Trophoblast cell (in vitro differentiated cells and primary cell): Measurements from ENCODE around the gene LIPC.

Experiments
- DNase-seq, 2 donors: peaks; one replicate each; pipeline ENCODE4 v3.0.0-alpha.2; 2016
- H2AFZ ChIP-seq: 2 replicates; pipeline ENCODE4 v1.6.1; 2013; ENCODE audit warnings: low read length, moderate library complexity, mild to moderate bottlenecking; ENCODE audit not compliant: insufficient read depth, poor library complexity
- H2AK5ac ChIP-seq: 2 replicates; pipeline ENCODE4 v1.6.1; 2013; ENCODE audit warnings: mild to moderate bottlenecking, low read length
- H2BK120ac ChIP-seq: 2 replicates; pipeline ENCODE4 v1.6.1; 2013; ENCODE audit warnings: low read length, mild to moderate bottlenecking, moderate library complexity; ENCODE audit not compliant: insufficient read depth, poor library complexity
- H2BK12ac ChIP-seq: 2 replicates; pipeline ENCODE4 v1.6.1; 2013; ENCODE audit warnings: mild to moderate bottlenecking, low read length, moderate library complexity
- H2BK5ac ChIP-seq: 2 replicates; pipeline ENCODE4 v1.6.1; 2013; ENCODE audit warnings: low read length, low read depth, moderate library complexity, mild to moderate bottlenecking; ENCODE audit not compliant: poor library complexity
- H3K14ac ChIP-seq: 2 replicates; pipeline ENCODE4 v1.6.1; 2013; ENCODE audit warnings: mild to moderate bottlenecking, low read length
- H3K18ac ChIP-seq: 2 replicates; pipeline ENCODE4 v1.6.1; 2013; ENCODE audit warnings: mild to moderate bottlenecking, low read length
- H3K23ac ChIP-seq: 2 replicates; pipeline ENCODE4 v1.6.1; 2013; ENCODE audit warnings: low read length
- H3K27ac ChIP-seq: 2 replicates; pipeline ENCODE4 v1.5.1; 2013; ENCODE audit warnings: low read depth, mild to moderate bottlenecking, inconsistent platforms, low read length, moderate library complexity
- H3K27me3 ChIP-seq: 2 replicates; pipeline ENCODE4 v1.6.1; 2013; ENCODE audit warnings: inconsistent platforms, mild to moderate bottlenecking, low read length, moderate library complexity; ENCODE audit not compliant: insufficient read depth
- H3K36me3 ChIP-seq, 2 experiments: 1 replicate in 1 of 2; 2 replicates in 1 of 2; pipeline ENCODE4 v1.6.1; 2013; ENCODE audit warnings: low read length in 2 of 2, mild to moderate bottlenecking in 2 of 2, moderate library complexity in 1 of 2; ENCODE audit not compliant: insufficient read depth in 2 of 2, control insufficient read depth in 1 of 2
- H3K4ac ChIP-seq: 2 replicates; pipeline ENCODE4 v1.6.1; 2013; ENCODE audit warnings: low read depth, mild to moderate bottlenecking, low read length, moderate library complexity
- H3K4me1 ChIP-seq, 2 experiments: 1 replicate in 1 of 2; 2 replicates in 1 of 2; pipeline ENCODE4 v1.6.1; 2013; ENCODE audit warnings: low read length in 2 of 2, mild to moderate bottlenecking in 2 of 2, moderate library complexity in 1 of 2; ENCODE audit not compliant: insufficient read depth in 2 of 2, control insufficient read depth in 1 of 2
- H3K4me2 ChIP-seq: 2 replicates; pipeline ENCODE4 v1.6.1; 2013; ENCODE audit warnings: inconsistent platforms, mild to moderate bottlenecking, low read length, moderate library complexity
- H3K4me3 ChIP-seq: 2 replicates; pipeline ENCODE4 v1.5.1; 2013; ENCODE audit warnings: mild to moderate bottlenecking, low read depth, low read length, inconsistent platforms
- H3K79me1 ChIP-seq: one replicate; pipeline ENCODE4 v1.6.1; 2013; ENCODE audit warnings: low read length
- H3K79me2 ChIP-seq: 2 replicates; pipeline ENCODE4 v1.6.1; 2013; ENCODE audit warnings: low read length, mild to moderate bottlenecking; ENCODE audit not compliant: control insufficient read depth, insufficient read depth, poor library complexity
- H3K9ac ChIP-seq: 2 replicates; pipeline ENCODE4 v1.6.1; 2013; ENCODE audit warnings: mild to moderate bottlenecking, low read length
- H3K9me3 ChIP-seq: 2 replicates; pipeline ENCODE4 v1.6.1; 2013; ENCODE audit warnings: low read depth, mild to moderate bottlenecking, control low read depth, inconsistent platforms, low read length; ENCODE audit not compliant: insufficient read depth
- H4K12ac ChIP-seq: 2 replicates; pipeline ENCODE4 v1.6.1; 2013; ENCODE audit warnings: low read depth, mild to moderate bottlenecking, low read length, moderate library complexity
- H4K8ac ChIP-seq: 2 replicates; pipeline ENCODE4 v1.6.1; 2013; ENCODE audit warnings: low read depth, mild to moderate bottlenecking, low read length, moderate library complexity
- H4K91ac ChIP-seq: one replicate; pipeline ENCODE4 v1.6.1; 2013; ENCODE audit warnings: low read depth, mild to moderate bottlenecking, low read length, moderate library complexity
- WGBS: extraction: QIAGEN DNeasy Blood & Tissue Kit; methylation state at CpG from one replicate; pipeline ENCODE4 v1.1.7; 2013; ENCODE audit warnings: missing lambda C conversion rate; ENCODE audit not compliant: insufficient read length, insufficient coverage; ENCODE audit errors: extremely low coverage; 5-methylcytosine and 5-hydroxymethylcytosine counted together

LIPC gene

GRCh38 chr15:58554758-58555157 is 123.0 kb downstream of the LIPC start:
- H4K91ac ChIP-seq = no peak overlapping the region
- no peak overlapping the region for H3K4me3 ChIP-seq
- H3K9ac ChIP-seq = no peak overlapping the region
- no peak overlapping the region for H4K12ac ChIP-seq
- no peak overlapping the region for H3K4ac ChIP-seq
- H3K4me2 ChIP-seq = no peak overlapping the region
- H3K79me2 ChIP-seq = peaks cover 6% of the 10 kb centered on the region
- no peak overlapping the region for H2BK12ac ChIP-seq
- no peak overlapping the region for H2AK5ac ChIP-seq
- no peak overlapping the region for H4K8ac ChIP-seq
- H3K14ac ChIP-seq = no peak overlapping the region
- no CpG with 5 or more reads among the region's 5 CpGs for WGBS
- no peaks in the 10 kb centered on the region for H3K36me3 ChIP-seq
- no peak overlapping the region for H3K27ac ChIP-seq
- H2BK120ac ChIP-seq = no peak overlapping the region
- peaks cover 31 to 33% of the 10 kb centered on the region in 2 experiments for H3K4me1 ChIP-seq
- no peak overlapping the region for H3K18ac ChIP-seq
- no peak overlapping the region for H3K23ac ChIP-seq
- no peak overlapping the region for H2AFZ ChIP-seq
- H2BK5ac ChIP-seq = no peak overlapping the region
- no peak for DNase-seq
- H3K79me1 ChIP-seq = peaks cover 34% of the 10 kb centered on the region
- H3K9me3 ChIP-seq = peaks cover 1% of the 10 kb centered on the region
- no peaks in the 10 kb centered on the region for H3K27me3 ChIP-seq

- no CpG with 5 or more reads among the region's 15 CpGs for WGBS
Observed at GRCh38 chr15:58555162-58556027, 123.6 kb downstream of the LIPC start.

GRCh38 chr15:58556028-58556361 is 124.2 kb downstream of the LIPC start:
- peaks cover 1% of the 10 kb centered on the region for H3K9me3 ChIP-seq
- no peak overlapping the region for H2AFZ ChIP-seq
- H2BK5ac ChIP-seq = no peak overlapping the region
- peak overlapping the region; percentile 11 for H4K91ac ChIP-seq
- no peaks in the 10 kb centered on the region for H3K36me3 ChIP-seq
- no peak for DNase-seq
- H3K4me1 ChIP-seq = peaks cover 22 to 24% of the 10 kb centered on the region in 2 experiments
- H3K23ac ChIP-seq = no peak overlapping the region
- no peak overlapping the region for H3K27ac ChIP-seq
- H2BK12ac ChIP-seq = peak overlapping the region; percentile 61
- no peak overlapping the region for H3K4me2 ChIP-seq
- H2BK120ac ChIP-seq = no peak overlapping the region
- no CpG with 5 or more reads among the region's 2 CpGs for WGBS
- no peak overlapping the region for H3K14ac ChIP-seq
- peak overlapping the region; percentile 45 for H4K8ac ChIP-seq
- H3K27me3 ChIP-seq = no peaks in the 10 kb centered on the region
- H3K18ac ChIP-seq = no peak overlapping the region
- no peak overlapping the region for H3K4ac ChIP-seq
- no peak overlapping the region for H2AK5ac ChIP-seq
- no peak overlapping the region for H3K9ac ChIP-seq
- peaks cover 24% of the 10 kb centered on the region for H3K79me1 ChIP-seq
- peaks cover 6% of the 10 kb centered on the region for H3K79me2 ChIP-seq
- H4K12ac ChIP-seq = no peak overlapping the region
- H3K4me3 ChIP-seq = no peak overlapping the region

More at GRCh38 chr15:58555162-58556027, 123.6 kb downstream of the LIPC start:
- Histone ChIP-seq H3K36me3 (no peaks in the 10 kb centered on the region), H3K4me1 (peaks cover 25 to 27% of the 10 kb centered on the region in 2 experiments), H2BK12ac (peak overlapping the region; percentile 61), H4K8ac (peak overlapping the region; percentile 45), H2AK5ac (no peak overlapping the region), H3K9ac (no peak overlapping the region), H3K4me3 (no peak overlapping the region), H3K4ac (no peak overlapping the region), H3K4me2 (no peak overlapping the region), H3K27ac (no peak overlapping the region), H3K79me1 (peaks cover 28% of the 10 kb centered on the region), H4K91ac (peak overlapping the region; percentile 11), H3K9me3 (peaks cover 1% of the 10 kb centered on the region), H3K27me3 (no peaks in the 10 kb centered on the region), H2AFZ (no peak overlapping the region), H2BK120ac (no peak overlapping the region), H3K23ac (no peak overlapping the region), H3K79me2 (peaks cover 6% of the 10 kb centered on the region), H2BK5ac (no peak overlapping the region), H3K18ac (no peak overlapping the region), H3K14ac (peak overlapping the region; percentile 30), H4K12ac (no peak overlapping the region)
- no peak for DNase-seq

GRCh38 chr15:58556541-58556940 is 124.8 kb downstream of the LIPC start:
- Histone ChIP-seq H3K18ac (no peak overlapping the region), H3K27ac (no peak overlapping the region), H3K79me1 (peaks cover 19% of the 10 kb centered on the region), H2AFZ (no peak overlapping the region), H3K27me3 (no peaks in the 10 kb centered on the region), H2AK5ac (no peak overlapping the region), H2BK5ac (no peak overlapping the region), H3K14ac (no peak overlapping the region), H3K23ac (no peak overlapping the region), H3K4me1 (peaks cover 17 to 19% of the 10 kb centered on the region in 2 experiments), H3K9ac (no peak overlapping the region), H3K36me3 (no peaks in the 10 kb centered on the region), H3K9me3 (peaks cover 1% of the 10 kb centered on the region), H3K79me2 (peaks cover 6% of the 10 kb centered on the region), H3K4ac (no peak overlapping the region), H4K12ac (no peak overlapping the region), H2BK12ac (no peak overlapping the region), H2BK120ac (no peak overlapping the region), H3K4me3 (no peak overlapping the region), H4K91ac (no peak overlapping the region), H3K4me2 (no peak overlapping the region), H4K8ac (no peak overlapping the region)
- no CpG with 5 or more reads among the region's 3 CpGs for WGBS
- no peak for DNase-seq
